Activated B cell treated with CpG ODN at 0.5 μM for 24 hours (primary cell): Measurements from ENCODE around the gene PGLYRP1. TPM values are rescaled to one million over a fixed set of nuclear protein-coding genes. Genes with fewer than 3 reads are reported as not detected.

ENCODE experiments used
- ATAC-seq: fragments of 200-7000 bp; cut with Tn5 transposase; one replicate; pipeline ENCODE4 v1.10.0; 2021; ENCODE audit warnings: low read depth, mild to moderate bottlenecking, moderate library complexity
- CTCF ChIA-PET: fragments of 350-600 bp; sonication (Branson Sonifier 250); formaldehyde crosslinking; loops from one replicate; lab custom pipeline; 2021; ENCODE audit warnings: antibody characterized with exemption; lab: Charles Lee
- POLR2A ChIA-PET: fragments of 350-600 bp; sonication (Branson Sonifier 250); formaldehyde crosslinking; loops from one replicate; lab custom pipeline; 2021; ENCODE audit warnings: antibody characterized with exemption; lab: Charles Lee
- DNase-seq: peaks from one replicate; pipeline ENCODE4 v3.0.0; 2022
- H3K27ac Mint-ChIP-seq: one replicate; pipeline ENCODE4 v1.8.0; 2020; ENCODE audit warnings: mixed read lengths
- H3K27me3 Mint-ChIP-seq: one replicate; pipeline ENCODE4 v1.8.0; 2021; ENCODE audit warnings: mixed read lengths
- H3K36me3 Mint-ChIP-seq: one replicate; pipeline ENCODE4 v1.8.0; 2021; ENCODE audit warnings: low read depth, mixed read lengths
- H3K4me1 Mint-ChIP-seq: one replicate; pipeline ENCODE4 v1.8.0; 2021; ENCODE audit warnings: mixed read lengths
- H3K4me3 Mint-ChIP-seq: one replicate; pipeline ENCODE4 v1.8.0; 2020; ENCODE audit warnings: mild to moderate bottlenecking, mixed read lengths
- H3K9me3 Mint-ChIP-seq: one replicate; pipeline ENCODE4 v1.8.0; 2020; ENCODE audit warnings: mixed read lengths
- CTCF ChIP-seq: fragments of 200-600 bp; IDR thresholded peaks from one replicate; pipeline ENCODE4 v1.8.0; 2022; ENCODE audit warnings: antibody characterized with exemption, mild to moderate bottlenecking
- intact Hi-C: fragments of 100-400 bp; cut with micrococcal nuclease; formaldehyde crosslinking; loops from one replicate; pipeline ENCODE4 v1.15.1; 2024
- total RNA-seq: library from RNA; stranded (reverse); gene quantifications from 2 replicates; pipeline ENCODE4 v1.2.3, GENCODE V29; 2022

Gene PGLYRP1
- total RNA-seq, 1 donor from 2014 or later, result not detected

GRCh38 chr19:46040952-46041500, 18.2 kb upstream of the PGLYRP1 start, which contains the start of gene IGFL4:
TSS of gene IGFL4 (minus strand) at chr19:46041002. CDS start at chr19:46040962, 40 bp downstream.
- no peak within 1 kb of the TSS for H3K27ac Mint-ChIP-seq
- ATAC-seq (no peak), DNase-seq (no peak)
- intact Hi-C loops, result no loop called here
- ChIA-PET CTCF (no interaction called here), POLR2A (no interaction called here)
- H3K4me1 Mint-ChIP-seq, result no peaks in the 10 kb centered on the region
- H3K4me3 Mint-ChIP-seq, result no peak within 1 kb of the TSS
- H3K27me3 Mint-ChIP-seq, result peaks cover 41% of the 10 kb centered on the region
- TF ChIP-seq CTCF, result no peak
- H3K9me3 Mint-ChIP-seq, result no peaks in the 10 kb centered on the region
- no peaks in the 10 kb centered on the region for H3K36me3 Mint-ChIP-seq

GRCh38 chr19:46040125-46040524, 17.3 kb upstream of the PGLYRP1 start:
- Mint-ChIP-seq H3K4me3 (no peak overlapping the region), H3K4me1 (no peaks in the 10 kb centered on the region), H3K27ac (no peak overlapping the region), H3K36me3 (no peaks in the 10 kb centered on the region), H3K27me3 (peaks cover 42% of the 10 kb centered on the region), H3K9me3 (no peaks in the 10 kb centered on the region)
- intact Hi-C loops, result no loop called here
- DNase-seq (no peak), ATAC-seq (no peak)
- ChIA-PET POLR2A (no interaction called here), CTCF (no interaction called here)
- no peak for TF ChIP-seq CTCF

- DNase-seq, result no peak
- no peak for ATAC-seq
- H3K4me3 Mint-ChIP-seq, result no peak overlapping the region
- ChIA-PET POLR2A (no interaction called here), CTCF (interaction anchor here (0.7 to 1.2 kb wide), 2 partner anchors 9 to 10 kb away, joined by 3 read pairs; no protein-coding TSS in a partner anchor)
- H3K27me3 Mint-ChIP-seq, result peaks cover 25% of the 10 kb centered on the region
- no peaks in the 10 kb centered on the region for H3K9me3 Mint-ChIP-seq
- H3K36me3 Mint-ChIP-seq, result no peaks in the 10 kb centered on the region
- TF ChIP-seq CTCF, result no peak
- intact Hi-C loops, result no loop called here
- H3K27ac Mint-ChIP-seq, result no peak overlapping the region
- H3K4me1 Mint-ChIP-seq, result no peaks in the 10 kb centered on the region
These were observed 13.9 kb upstream of the PGLYRP1 start for GRCh38 chr19:46036744-46037128.

GRCh38 chr19:46035986-46036743, 13.3 kb upstream of the PGLYRP1 start:
- TF ChIP-seq CTCF, result no peak
- ChIA-PET CTCF (interaction anchor here (1.2 kb wide), 1 partner anchor 8 kb away, joined by 3 read pairs; no protein-coding TSS in a partner anchor), POLR2A (no interaction called here)
- ATAC-seq, result no peak
- Mint-ChIP-seq H3K27ac (no peak overlapping the region), H3K4me3 (no peak overlapping the region), H3K27me3 (peaks cover 23% of the 10 kb centered on the region), H3K4me1 (no peaks in the 10 kb centered on the region), H3K36me3 (no peaks in the 10 kb centered on the region), H3K9me3 (no peaks in the 10 kb centered on the region)
- intact Hi-C loops, result no loop called here
- no peak for DNase-seq

- peaks cover 17% of the 10 kb centered on the region for H3K27me3 Mint-ChIP-seq
- DNase-seq, result no peak
- intact Hi-C loops, result no loop called here
- H3K4me3 Mint-ChIP-seq, result no peak overlapping the region
- no peak for TF ChIP-seq CTCF
- ChIA-PET CTCF (no interaction called here), POLR2A (no interaction called here)
- H3K9me3 Mint-ChIP-seq, result no peaks in the 10 kb centered on the region
- ATAC-seq, result no peak
- H3K36me3 Mint-ChIP-seq, result no peaks in the 10 kb centered on the region
- no peaks in the 10 kb centered on the region for H3K4me1 Mint-ChIP-seq
- H3K27ac Mint-ChIP-seq, result no peak overlapping the region
These were observed 12.7 kb upstream of the PGLYRP1 start for GRCh38 chr19:46035546-46035945.
